Adipose tissue (tissue), 3 donors: ENCODE measurements around the gene CCDC110. TPM values are rescaled to one million over a fixed set of nuclear protein-coding genes. Genes with fewer than 3 reads are reported as not detected.
A peak's percentile ranks its signal among the peaks of the same experiment; 100 is the strongest.

Experiments
- H3K27ac ChIP-seq: one replicate; pipeline ENCODE4 v1.5.1; 2013; ENCODE audit warnings: low read depth, low read length
- WGBS, 3 donors: extraction: QIAGEN DNeasy Blood & Tissue Kit; methylation state at CpG; one replicate each; pipeline ENCODE4 v1.1.7; 2013; 5-methylcytosine and 5-hydroxymethylcytosine counted together
- polyA plus RNA-seq, 3 donors: library from polyadenylated mRNA; stranded (reverse); fragments of 200-250 nt; gene quantifications; one replicate each; pipeline ENCODE4 v1.2.3, GENCODE V29; 2013
- donor health status: healthy with polysubstance abuse.
- donor health status: Bipolar disorder and iron deficiency.
- donor health status: healthy.

CCDC110 gene
- polyA plus RNA-seq, 3 donors, result 0.25 to 14.7 (median 0.34) TPM

- no peak overlapping the region for H3K27ac ChIP-seq
These were observed 36.1 kb downstream of the CCDC110 start for GRCh38 chr4:185435466-185435865.

- 61 to 66% (median 62%) methylated on average over 5 of the region's 5 CpGs for WGBS, 3 donors
These were observed 41.9 kb downstream of the CCDC110 start for GRCh38 chr4:185429660-185430059.

GRCh38 chr4:185426960-185427688, 44.4 kb downstream of the CCDC110 start:
- 85 to 92% (median 89%) methylated on average over 22 of the region's 22 CpGs for WGBS, 3 donors
- no peak overlapping the region for H3K27ac ChIP-seq

More at GRCh38 chr4:185429660-185430059, 41.9 kb downstream of the CCDC110 start:
- H3K27ac ChIP-seq, result no peak overlapping the region

- WGBS, 3 donors, result 0% methylated on average over 66 of the region's 66 CpGs
These were observed 45.7 kb downstream of the CCDC110 start, which contains the start of gene UFSP2 for GRCh38 chr4:185425647-185426352. TSS of gene UFSP2 (minus strand) at chr4:185425964. CDS start at chr4:185425868, 96 bp downstream.

GRCh38 chr4:185424905-185425646, 46.5 kb downstream of the CCDC110 start:
- 11 to 16% (median 14%) methylated on average over 13 of the region's 13 CpGs for WGBS, 3 donors
- peak overlapping the region; percentile 9 for H3K27ac ChIP-seq

More at GRCh38 chr4:185425647-185426352, 45.7 kb downstream of the CCDC110 start, which contains the start of gene UFSP2:
- peak within 1 kb of the TSS; percentile 9 for H3K27ac ChIP-seq

GRCh38 chr4:185421366-185422124, 50.0 kb downstream of the CCDC110 start:
- 56 to 78% (median 65%) methylated on average over 2 of the region's 2 CpGs for WGBS, 3 donors
- H3K27ac ChIP-seq, result no peak overlapping the region

GRCh38 chr4:185416955-185417354, 54.6 kb downstream of the CCDC110 start:
- H3K27ac ChIP-seq, result no peak overlapping the region

GRCh38 chr4:185412412-185412811, 59.1 kb downstream of the CCDC110 start:
- WGBS, 3 donors, result 79 to 88% (median 81%) methylated on average over 5 of the region's 5 CpGs
- no peak overlapping the region for H3K27ac ChIP-seq

- 60 to 86% (median 69%) methylated on average over 5 of the region's 5 CpGs for WGBS, 3 donors
- no peak overlapping the region for H3K27ac ChIP-seq
These were observed 59.7 kb downstream of the CCDC110 start for GRCh38 chr4:185411849-185412248.

- no peak overlapping the region for H3K27ac ChIP-seq
- 90 to 95% (median 92%) methylated on average over 2 of the region's 2 CpGs for WGBS, 3 donors
These were observed 63.1 kb downstream of the CCDC110 start for GRCh38 chr4:185408432-185408831.

GRCh38 chr4:185405296-185405999, 66.1 kb downstream of the CCDC110 start:
- WGBS, 3 donors, result 56 to 86% (median 84%) methylated on average over 6 of the region's 6 CpGs
- no peak overlapping the region for H3K27ac ChIP-seq

- H3K27ac ChIP-seq, result no peak overlapping the region
- 97 to 98% (median 97%) methylated on average over 4 of the region's 4 CpGs for WGBS, 3 donors
These were observed 67.5 kb downstream of the CCDC110 start for GRCh38 chr4:185404031-185404430.

GRCh38 chr4:185399466-185399865, 72.1 kb downstream of the CCDC110 start:
- WGBS, 3 donors, result 29 to 75% (median 69%) methylated on average over 8 of the region's 8 CpGs
- H3K27ac ChIP-seq, result no peak overlapping the region

GRCh38 chr4:185398618-185399017, 72.9 kb downstream of the CCDC110 start:
- no peak overlapping the region for H3K27ac ChIP-seq
- WGBS, 3 donors, result 34 to 40% (median 40%) methylated on average over 2 of the region's 2 CpGs

- 4 to 15% (median 10%) methylated on average over 34 to 38 of the region's 38 CpGs for WGBS, 3 donors
- peak within 1 kb of the TSS; percentile 98 for H3K27ac ChIP-seq
These were observed 74.7 kb downstream of the CCDC110 start, which contains the start of gene ANKRD37 for GRCh38 chr4:185396724-185397385. TSS of gene ANKRD37 (plus strand) at chr4:185396841. CDS start at chr4:185396924, 83 bp downstream.

- 0% methylated on average over 91 to 98 of the region's 98 CpGs for WGBS, 3 donors
- peak overlapping the region; percentile 98 for H3K27ac ChIP-seq
These were observed 75.4 kb downstream of the CCDC110 start for GRCh38 chr4:185395956-185396723.
